ENCODE results near the gene AKR1E2.

DNA sequence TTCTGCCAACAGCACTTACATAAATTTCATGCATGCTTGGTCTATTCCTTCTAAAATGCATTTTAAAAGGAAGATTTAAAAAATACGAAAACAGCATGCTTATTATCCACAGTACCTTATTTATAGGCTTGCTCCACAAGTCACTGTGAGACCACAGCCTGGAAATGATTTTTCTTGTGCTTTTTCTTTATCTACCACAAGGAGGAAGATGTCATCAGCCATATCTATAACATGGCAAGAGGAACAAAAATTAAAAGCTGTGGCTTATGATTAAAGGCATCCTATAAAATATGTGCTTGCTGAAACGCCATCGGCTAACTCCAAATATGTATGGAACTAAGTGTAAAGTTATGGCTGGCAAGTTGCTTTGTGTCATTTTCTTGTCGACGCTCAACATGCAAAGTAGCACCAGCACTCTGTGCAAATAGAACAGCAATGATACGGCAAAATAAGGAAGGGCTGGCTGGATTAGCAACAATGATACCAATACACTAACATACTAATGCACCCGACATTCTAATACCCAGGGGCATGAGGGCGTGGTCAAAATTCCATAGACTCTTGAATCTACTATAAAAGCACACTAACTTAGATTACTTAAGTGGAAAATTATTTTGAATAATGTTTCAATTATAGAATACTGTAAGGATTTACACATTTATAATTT is 41.2 kb upstream of the AKR1E2 start:
- TF ChIP-seq, protein P1, sequence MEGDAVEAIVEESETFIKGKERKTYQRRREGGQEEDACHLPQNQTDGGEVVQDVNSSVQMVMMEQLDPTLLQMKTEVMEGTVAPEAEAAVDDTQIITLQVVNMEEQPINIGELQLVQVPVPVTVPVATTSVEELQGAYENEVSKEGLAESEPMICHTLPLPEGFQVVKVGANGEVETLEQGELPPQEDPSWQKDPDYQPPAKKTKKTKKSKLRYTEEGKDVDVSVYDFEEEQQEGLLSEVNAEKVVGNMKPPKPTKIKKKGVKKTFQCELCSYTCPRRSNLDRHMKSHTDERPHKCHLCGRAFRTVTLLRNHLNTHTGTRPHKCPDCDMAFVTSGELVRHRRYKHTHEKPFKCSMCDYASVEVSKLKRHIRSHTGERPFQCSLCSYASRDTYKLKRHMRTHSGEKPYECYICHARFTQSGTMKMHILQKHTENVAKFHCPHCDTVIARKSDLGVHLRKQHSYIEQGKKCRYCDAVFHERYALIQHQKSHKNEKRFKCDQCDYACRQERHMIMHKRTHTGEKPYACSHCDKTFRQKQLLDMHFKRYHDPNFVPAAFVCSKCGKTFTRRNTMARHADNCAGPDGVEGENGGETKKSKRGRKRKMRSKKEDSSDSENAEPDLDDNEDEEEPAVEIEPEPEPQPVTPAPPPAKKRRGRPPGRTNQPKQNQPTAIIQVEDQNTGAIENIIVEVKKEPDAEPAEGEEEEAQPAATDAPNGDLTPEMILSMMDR (conservative IDR thresholded peaks at IDR 0.05) = no peak
- no peak for TF ChIP-seq ZFX (IDR thresholded peaks at IDR 0.05)

Data from C4-2B (cell line).